ENCODE measurements around the gene MTCL3.

The MTCL3 gene

GRCh38 chr6:127451388-127451787 is 67.7 kb downstream of the MTCL3 start:
- no peaks in the 10 kb centered on the region for H3K9me3 Mint-ChIP-seq
- TF ChIP-seq ZNF396 (CRISPR knock-in tag; IDR thresholded peaks at IDR 0.05; ENCODE audit: borderline replicate concordance) (no peak), GABPB1 (CRISPR knock-in tag; IDR thresholded peaks at IDR 0.05) (no peak), ZNF317 (CRISPR knock-in tag; IDR thresholded peaks at IDR 0.05; ENCODE audit: borderline replicate concordance, low read depth) (no peak), NFE2L1 (CRISPR knock-in tag; IDR thresholded peaks at IDR 0.05) (no peak), TCF7 (CRISPR knock-in tag; IDR thresholded peaks at IDR 0.05; ENCODE audit: low read depth) (no peak), SOX15 (CRISPR knock-in tag; IDR thresholded peaks at IDR 0.05) (no peak), ZNF121 (CRISPR knock-in tag; IDR thresholded peaks at IDR 0.05) (no peak), JUN (CRISPR knock-in tag; IDR thresholded peaks at IDR 0.05) (no peak), EMX1 (CRISPR knock-in tag; IDR thresholded peaks at IDR 0.05) (no peak), ELF4 (CRISPR knock-in tag; IDR thresholded peaks at IDR 0.05; ENCODE audit: low read depth) (no peak)
- TF ChIP-seq, protein P1, sequence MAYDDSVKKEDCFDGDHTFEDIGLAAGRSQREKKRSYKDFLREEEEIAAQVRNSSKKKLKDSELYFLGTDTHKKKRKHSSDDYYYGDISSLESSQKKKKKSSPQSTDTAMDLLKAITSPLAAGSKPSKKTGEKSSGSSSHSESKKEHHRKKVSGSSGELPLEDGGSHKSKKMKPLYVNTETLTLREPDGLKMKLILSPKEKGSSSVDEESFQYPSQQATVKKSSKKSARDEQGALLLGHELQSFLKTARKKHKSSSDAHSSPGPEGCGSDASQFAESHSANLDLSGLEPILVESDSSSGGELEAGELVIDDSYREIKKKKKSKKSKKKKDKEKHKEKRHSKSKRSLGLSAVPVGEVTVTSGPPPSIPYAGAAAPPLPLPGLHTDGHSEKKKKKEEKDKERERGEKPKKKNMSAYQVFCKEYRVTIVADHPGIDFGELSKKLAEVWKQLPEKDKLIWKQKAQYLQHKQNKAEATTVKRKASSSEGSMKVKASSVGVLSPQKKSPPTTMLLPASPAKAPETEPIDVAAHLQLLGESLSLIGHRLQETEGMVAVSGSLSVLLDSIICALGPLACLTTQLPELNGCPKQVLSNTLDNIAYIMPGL (CRISPR knock-in tag; IDR thresholded peaks at IDR 0.05), result no peak
- TF ChIP-seq, protein P2, sequence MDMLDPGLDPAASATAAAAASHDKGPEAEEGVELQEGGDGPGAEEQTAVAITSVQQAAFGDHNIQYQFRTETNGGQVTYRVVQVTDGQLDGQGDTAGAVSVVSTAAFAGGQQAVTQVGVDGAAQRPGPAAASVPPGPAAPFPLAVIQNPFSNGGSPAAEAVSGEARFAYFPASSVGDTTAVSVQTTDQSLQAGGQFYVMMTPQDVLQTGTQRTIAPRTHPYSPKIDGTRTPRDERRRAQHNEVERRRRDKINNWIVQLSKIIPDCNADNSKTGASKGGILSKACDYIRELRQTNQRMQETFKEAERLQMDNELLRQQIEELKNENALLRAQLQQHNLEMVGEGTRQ (CRISPR knock-in tag; IDR thresholded peaks at IDR 0.05), result no peak
- TF ChIP-seq, protein P3, sequence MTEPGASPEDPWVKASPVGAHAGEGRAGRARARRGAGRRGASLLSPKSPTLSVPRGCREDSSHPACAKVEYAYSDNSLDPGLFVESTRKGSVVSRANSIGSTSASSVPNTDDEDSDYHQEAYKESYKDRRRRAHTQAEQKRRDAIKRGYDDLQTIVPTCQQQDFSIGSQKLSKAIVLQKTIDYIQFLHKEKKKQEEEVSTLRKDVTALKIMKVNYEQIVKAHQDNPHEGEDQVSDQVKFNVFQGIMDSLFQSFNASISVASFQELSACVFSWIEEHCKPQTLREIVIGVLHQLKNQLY (CRISPR knock-in tag; IDR thresholded peaks at IDR 0.05), result no peak
- H3K36me3 Mint-ChIP-seq, result peaks cover 27% of the 10 kb centered on the region
- peaks cover 15% of the 10 kb centered on the region for H3K4me1 Mint-ChIP-seq
- no peak overlapping the region for H3K27ac Mint-ChIP-seq
- ChIA-PET POLR2A (no interaction called here), CTCF (no interaction called here)
- ATAC-seq (no peak), DNase-seq (ENCODE audit: low spot score) (no peak)
- H3K4me3 Mint-ChIP-seq, result no peak overlapping the region
- no peaks in the 10 kb centered on the region for H3K27me3 Mint-ChIP-seq (ENCODE audit: low read depth)

DNA sequence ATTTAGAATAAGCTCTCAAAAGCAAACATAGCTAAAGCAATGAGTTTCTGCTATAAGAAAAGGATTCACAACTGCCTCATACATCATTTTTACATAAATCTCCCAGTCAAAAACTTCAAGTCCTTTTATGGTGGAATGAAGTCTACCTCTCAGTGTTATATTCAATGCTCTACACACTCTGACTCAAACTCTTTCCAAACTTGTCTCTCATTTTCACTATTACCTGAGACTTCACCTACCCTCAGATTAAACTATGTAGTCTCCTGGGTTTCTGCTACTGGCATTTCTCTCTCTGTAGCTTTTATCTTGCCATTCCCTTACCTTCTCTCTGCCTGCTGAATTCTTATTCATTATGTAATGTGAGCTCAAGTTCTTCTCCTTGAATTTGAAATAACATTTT is 71.4 kb downstream of the MTCL3 start:
- Mint-ChIP-seq H3K27me3 (ENCODE audit: low read depth) (no peaks in the 10 kb centered on the region), H3K9me3 (no peaks in the 10 kb centered on the region), H3K36me3 (peaks cover 29% of the 10 kb centered on the region), H3K27ac (no peak overlapping the region), H3K4me1 (peaks cover 7% of the 10 kb centered on the region), H3K4me3 (no peak overlapping the region)
- ChIA-PET POLR2A (no interaction called here), CTCF (interaction anchor here (1.0 kb wide), 1 partner anchor 27 kb away, joined by 3 read pairs; no protein-coding TSS in a partner anchor)
- TF ChIP-seq GABPB1 (CRISPR knock-in tag; IDR thresholded peaks at IDR 0.05) (no peak), TEAD1 (CRISPR knock-in tag; IDR thresholded peaks at IDR 0.05) (no peak), NR2C2 (CRISPR knock-in tag; IDR thresholded peaks at IDR 0.05) (no peak), SOX15 (CRISPR knock-in tag; IDR thresholded peaks at IDR 0.05) (no peak), ZNF423 (CRISPR knock-in tag; IDR thresholded peaks at IDR 0.05) (no peak), RELA (CRISPR knock-in tag; IDR thresholded peaks at IDR 0.05; ENCODE audit: borderline replicate concordance) (no peak), NFATC4 (CRISPR knock-in tag; IDR thresholded peaks at IDR 0.05) (no peak), ATF1 (CRISPR knock-in tag; IDR thresholded peaks at IDR 0.05) (no peak), MYBL2 (CRISPR knock-in tag; IDR thresholded peaks at IDR 0.05) (no peak), KAT7 (CRISPR knock-in tag; IDR thresholded peaks at IDR 0.05; ENCODE audit: borderline replicate concordance) (no peak), SP1 (CRISPR knock-in tag; conservative IDR thresholded peaks at IDR 0.05) (no peak), IRF2 (CRISPR knock-in tag; IDR thresholded peaks at IDR 0.05; ENCODE audit: borderline replicate concordance, low read depth) (no peak), ETV6 (CRISPR knock-in tag; IDR thresholded peaks at IDR 0.05) (no peak), ZNF317 (CRISPR knock-in tag; IDR thresholded peaks at IDR 0.05; ENCODE audit: borderline replicate concordance, low read depth) (no peak), CREM (CRISPR knock-in tag; IDR thresholded peaks at IDR 0.05) (no peak), ZNF232 (CRISPR knock-in tag; IDR thresholded peaks at IDR 0.05) (no peak), FOXJ3 (CRISPR knock-in tag; IDR thresholded peaks at IDR 0.05; ENCODE audit: borderline replicate concordance) (no peak)
- TF ChIP-seq, protein P4, sequence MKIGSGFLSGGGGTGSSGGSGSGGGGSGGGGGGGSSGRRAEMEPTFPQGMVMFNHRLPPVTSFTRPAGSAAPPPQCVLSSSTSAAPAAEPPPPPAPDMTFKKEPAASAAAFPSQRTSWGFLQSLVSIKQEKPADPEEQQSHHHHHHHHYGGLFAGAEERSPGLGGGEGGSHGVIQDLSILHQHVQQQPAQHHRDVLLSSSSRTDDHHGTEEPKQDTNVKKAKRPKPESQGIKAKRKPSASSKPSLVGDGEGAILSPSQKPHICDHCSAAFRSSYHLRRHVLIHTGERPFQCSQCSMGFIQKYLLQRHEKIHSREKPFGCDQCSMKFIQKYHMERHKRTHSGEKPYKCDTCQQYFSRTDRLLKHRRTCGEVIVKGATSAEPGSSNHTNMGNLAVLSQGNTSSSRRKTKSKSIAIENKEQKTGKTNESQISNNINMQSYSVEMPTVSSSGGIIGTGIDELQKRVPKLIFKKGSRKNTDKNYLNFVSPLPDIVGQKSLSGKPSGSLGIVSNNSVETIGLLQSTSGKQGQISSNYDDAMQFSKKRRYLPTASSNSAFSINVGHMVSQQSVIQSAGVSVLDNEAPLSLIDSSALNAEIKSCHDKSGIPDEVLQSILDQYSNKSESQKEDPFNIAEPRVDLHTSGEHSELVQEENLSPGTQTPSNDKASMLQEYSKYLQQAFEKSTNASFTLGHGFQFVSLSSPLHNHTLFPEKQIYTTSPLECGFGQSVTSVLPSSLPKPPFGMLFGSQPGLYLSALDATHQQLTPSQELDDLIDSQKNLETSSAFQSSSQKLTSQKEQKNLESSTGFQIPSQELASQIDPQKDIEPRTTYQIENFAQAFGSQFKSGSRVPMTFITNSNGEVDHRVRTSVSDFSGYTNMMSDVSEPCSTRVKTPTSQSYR (CRISPR knock-in tag; IDR thresholded peaks at IDR 0.05), result no peak
- ATAC-seq (no peak), DNase-seq (ENCODE audit: low spot score) (no peak)
